ENCODE results near the gene GPSM1. TPM values are rescaled to one million over a fixed set of nuclear protein-coding genes. Genes with fewer than 3 reads are reported as not detected.

Gene GPSM1
- total RNA-seq, 2 donors from 2014 or later: 15.8 to 23.1 TPM

- intact Hi-C loops (cut with DNase I): no loop called here
- Histone ChIP-seq H3K4me1 (no peaks in the 10 kb centered on the region), H3K4me3 (no peak overlapping the region), H3K27ac (no peak overlapping the region), H3K27me3 (no peaks in the 10 kb centered on the region), H3K36me3 (replicated peaks in 1 of 2; ENCODE audit: insufficient read depth in 1 of 2, low read depth in 2 of 2) (peaks cover 0 to 41% of the 10 kb centered on the region in 2 donors), H3K9me3 (no peaks in the 10 kb centered on the region)
- TF ChIP-seq POLR2A (IDR thresholded peaks at IDR 0.05): no peak
- no peak for TF ChIP-seq CTCF (IDR thresholded peaks at IDR 0.05)
- ATAC-seq (no peak), DNase-seq (peak in 1 of 4 donors; percentile 9)
- 84 to 91% methylated on average over 13 to 28 of the region's 28 CpGs for WGBS, 2 donors
These were observed 64.6 kb downstream of the GPSM1 start for GRCh38 chr9:136391737-136392537.

GRCh38 chr9:136392538-136393449 is 65.5 kb downstream of the GPSM1 start:
- ATAC-seq (no peak), DNase-seq (no peak)
- peaks cover 0 to 40% of the 10 kb centered on the region in 2 donors for H3K36me3 ChIP-seq (replicated peaks in 1 of 2; ENCODE audit: insufficient read depth in 1 of 2, low read depth in 2 of 2)
- intact Hi-C loops (cut with DNase I): no loop called here
- 86 to 90% methylated on average over 2 to 19 of the region's 21 CpGs for WGBS, 2 donors
- no peaks in the 10 kb centered on the region for H3K9me3 ChIP-seq
- no peak overlapping the region for H3K4me3 ChIP-seq
- TF ChIP-seq POLR2A (IDR thresholded peaks at IDR 0.05) (no peak), CTCF (IDR thresholded peaks at IDR 0.05) (no peak)
- no peaks in the 10 kb centered on the region for H3K27me3 ChIP-seq
- H3K4me1 ChIP-seq: peaks cover 1% of the 10 kb centered on the region
- H3K27ac ChIP-seq: no peak overlapping the region

GRCh38 chr9:136393531-136393930 is 66.2 kb downstream of the GPSM1 start:
- H3K9me3 ChIP-seq: no peaks in the 10 kb centered on the region
- TF ChIP-seq POLR2A (IDR thresholded peaks at IDR 0.05) (no peak), CTCF (IDR thresholded peaks at IDR 0.05) (no peak)
- peaks cover 0 to 36% of the 10 kb centered on the region in 2 donors for H3K36me3 ChIP-seq (replicated peaks in 1 of 2; ENCODE audit: insufficient read depth in 1 of 2, low read depth in 2 of 2)
- DNase-seq (no peak), ATAC-seq (no peak)
- H3K27me3 ChIP-seq: no peaks in the 10 kb centered on the region
- 87 to 91% methylated on average over 10 to 17 of the region's 17 CpGs for WGBS, 2 donors
- no peak overlapping the region for H3K4me3 ChIP-seq
- no peak overlapping the region for H3K27ac ChIP-seq
- intact Hi-C loops (cut with DNase I): no loop called here
- H3K4me1 ChIP-seq: peaks cover 9% of the 10 kb centered on the region

GRCh38 chr9:136394312-136395019 is 67.1 kb downstream of the GPSM1 start:
- no peak for TF ChIP-seq POLR2A (IDR thresholded peaks at IDR 0.05)
- TF ChIP-seq CTCF (IDR thresholded peaks at IDR 0.05): no peak
- no peak for ATAC-seq

More at GRCh38 chr9:136394312-136395019, 67.1 kb downstream of the GPSM1 start:
- H3K27ac ChIP-seq: no peak overlapping the region
- H3K4me3 ChIP-seq: no peak overlapping the region
- no peaks in the 10 kb centered on the region for H3K9me3 ChIP-seq
- peaks cover 18% of the 10 kb centered on the region for H3K4me1 ChIP-seq
- peaks cover 0 to 36% of the 10 kb centered on the region in 2 donors for H3K36me3 ChIP-seq (replicated peaks in 1 of 2; ENCODE audit: insufficient read depth in 1 of 2, low read depth in 2 of 2)
- intact Hi-C loops (cut with DNase I): no loop called here
- H3K27me3 ChIP-seq: no peaks in the 10 kb centered on the region
- WGBS, 2 donors: 93 to 97% methylated on average over 11 to 19 of the region's 21 CpGs
- DNase-seq: no peak
